ENCODE measurements around the gene AGK.

DNA sequence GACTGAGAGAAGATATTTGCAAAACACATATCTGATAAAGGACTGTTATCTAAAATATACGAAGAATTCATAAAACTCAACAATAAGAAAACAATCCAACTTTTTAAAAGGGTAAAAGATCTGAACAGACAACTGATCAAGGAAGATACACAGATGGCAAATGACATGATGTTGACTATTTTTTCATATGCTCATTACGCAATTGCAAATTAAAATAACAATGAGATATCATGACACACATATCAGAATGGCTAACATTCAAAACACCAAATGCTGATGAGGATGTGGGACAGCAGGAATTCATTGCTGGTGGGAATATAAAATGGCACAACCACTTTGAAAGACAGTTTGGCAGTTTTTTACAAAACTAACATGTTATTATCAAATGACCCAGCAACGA is 141.9 kb downstream of the AGK start:
- TF ChIP-seq, protein P1, sequence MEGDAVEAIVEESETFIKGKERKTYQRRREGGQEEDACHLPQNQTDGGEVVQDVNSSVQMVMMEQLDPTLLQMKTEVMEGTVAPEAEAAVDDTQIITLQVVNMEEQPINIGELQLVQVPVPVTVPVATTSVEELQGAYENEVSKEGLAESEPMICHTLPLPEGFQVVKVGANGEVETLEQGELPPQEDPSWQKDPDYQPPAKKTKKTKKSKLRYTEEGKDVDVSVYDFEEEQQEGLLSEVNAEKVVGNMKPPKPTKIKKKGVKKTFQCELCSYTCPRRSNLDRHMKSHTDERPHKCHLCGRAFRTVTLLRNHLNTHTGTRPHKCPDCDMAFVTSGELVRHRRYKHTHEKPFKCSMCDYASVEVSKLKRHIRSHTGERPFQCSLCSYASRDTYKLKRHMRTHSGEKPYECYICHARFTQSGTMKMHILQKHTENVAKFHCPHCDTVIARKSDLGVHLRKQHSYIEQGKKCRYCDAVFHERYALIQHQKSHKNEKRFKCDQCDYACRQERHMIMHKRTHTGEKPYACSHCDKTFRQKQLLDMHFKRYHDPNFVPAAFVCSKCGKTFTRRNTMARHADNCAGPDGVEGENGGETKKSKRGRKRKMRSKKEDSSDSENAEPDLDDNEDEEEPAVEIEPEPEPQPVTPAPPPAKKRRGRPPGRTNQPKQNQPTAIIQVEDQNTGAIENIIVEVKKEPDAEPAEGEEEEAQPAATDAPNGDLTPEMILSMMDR (IDR thresholded peaks at IDR 0.05; ENCODE audit: insufficient read depth, low read depth, low read length): no peak
- no peak for TF ChIP-seq EZH2 (IDR thresholded peaks at IDR 0.05; ENCODE audit: insufficient read depth, low read length)
